Fibroblast of skin of left biceps (primary cell): ENCODE data around the gene NPTXR.

ENCODE experiments used
- DNase-seq, 2 experiments: peaks; one replicate each; pipeline ENCODE4 v3.0.0-alpha.2; 2013; ENCODE audit warnings: low read depth in 2 of 2

The NPTXR gene

DNA sequence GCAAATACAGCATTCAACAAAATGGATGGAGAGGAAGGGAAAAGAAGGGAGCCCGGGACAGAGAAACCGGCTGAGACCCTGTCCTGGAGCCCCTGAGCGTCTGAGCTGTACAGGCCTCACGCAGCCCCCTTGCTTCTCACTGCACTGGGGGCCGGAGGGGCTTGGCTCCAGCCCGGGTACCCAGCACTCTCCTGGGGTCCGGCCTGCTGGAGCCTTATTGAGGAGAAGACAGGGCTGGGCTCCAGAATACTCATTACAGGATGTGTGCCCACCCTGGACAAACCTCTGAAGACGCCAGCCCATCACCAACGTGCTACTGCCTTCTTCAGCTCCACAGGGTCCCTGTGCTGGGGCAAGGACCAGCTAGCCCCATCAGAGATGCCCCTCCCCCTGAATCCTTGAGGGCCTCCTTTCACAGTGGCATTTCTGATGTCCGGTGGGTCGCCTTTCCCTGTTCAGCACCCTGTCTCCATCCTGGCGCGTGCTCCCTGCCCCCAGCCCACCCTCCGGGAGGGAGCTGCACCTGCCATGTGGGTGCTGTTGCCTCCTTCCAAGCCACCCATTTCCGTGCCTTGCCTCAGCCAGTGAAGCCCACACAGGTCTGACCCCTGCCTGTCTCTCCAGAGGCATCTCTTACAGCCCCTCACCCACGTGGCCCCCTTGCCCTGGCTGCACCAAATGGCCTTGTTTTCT, 73.4 kb downstream of the NPTXR start:
- DNase-seq, result no peak
